ENCODE data around the gene CSNK2A2.

- TF ChIP-seq POLR2A (IDR thresholded peaks at IDR 0.05; ENCODE audit: low read length) (no peak), GATA1 (IDR thresholded peaks at IDR 0.05; ENCODE audit: low read depth, low read length) (no peak)
Observed at GRCh38 chr16:58226790-58227189, 28.9 kb upstream of the CSNK2A2 start.
